Stomach smooth muscle (tissue), 2 donors: Measurements from ENCODE around the gene NAA10.

Experiments
- H3K27ac ChIP-seq: one replicate; pipeline ENCODE4 v1.7.0; 2013; ENCODE audit warnings: mild to moderate bottlenecking, low read length, inconsistent platforms
- H3K27me3 ChIP-seq, 2 donors: one replicate each; pipeline ENCODE4 v1.7.0; 2013; ENCODE audit warnings: low read length in 2 of 2; ENCODE audit not compliant: insufficient read depth in 2 of 2, control insufficient read depth in 1 of 2
- H3K36me3 ChIP-seq, 2 donors: one replicate each; pipeline ENCODE4 v1.7.0; 2013; ENCODE audit warnings: low read length in 2 of 2; ENCODE audit not compliant: control insufficient read depth in 2 of 2, insufficient read depth in 2 of 2
- H3K4me1 ChIP-seq: one replicate; pipeline ENCODE4 v1.7.0; 2013; ENCODE audit warnings: low read length; ENCODE audit not compliant: control insufficient read depth, insufficient read depth
- H3K4me3 ChIP-seq, 2 donors: one replicate each; pipeline ENCODE4 v1.7.0; 2013; ENCODE audit warnings: low read length in 2 of 2
- H3K9ac ChIP-seq, 2 donors: one replicate each; pipeline ENCODE4 v1.7.0; 2013; ENCODE audit warnings: low read length in 2 of 2, mild to moderate bottlenecking in 1 of 2
- H3K9me3 ChIP-seq, 2 donors: one replicate each; pipeline ENCODE4 v1.7.0; 2013; ENCODE audit warnings: low read length in 2 of 2; ENCODE audit not compliant: control insufficient read depth in 2 of 2
- donor health status: healthy.
- donor health status: Pancreatic carcinoma.

The NAA10 gene

DNA sequence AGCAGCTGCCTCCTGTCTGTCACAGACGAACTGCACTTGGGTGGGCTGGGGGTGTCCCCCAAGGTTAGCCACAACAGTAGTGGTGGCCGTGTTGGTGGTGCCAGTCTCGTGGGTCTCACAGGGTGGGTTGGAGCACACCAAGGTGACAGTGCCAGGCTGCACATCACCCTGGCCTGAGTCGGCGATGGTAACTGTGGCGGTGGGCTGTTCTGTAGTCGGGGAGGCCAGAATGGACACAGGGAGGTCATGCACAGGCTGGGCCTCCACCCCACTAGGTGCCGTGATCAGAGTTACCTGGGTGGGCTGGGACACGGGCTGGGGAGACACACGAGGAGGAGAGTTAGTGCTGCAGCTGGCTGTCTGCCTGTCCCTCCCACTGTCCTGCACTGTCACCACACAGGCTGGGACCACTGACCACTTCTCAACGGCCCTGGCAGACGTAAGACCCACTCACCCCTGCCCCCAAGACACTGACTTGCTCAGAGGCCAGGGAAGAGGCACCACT lies 20.4 kb upstream of the NAA10 start:
- Histone ChIP-seq H3K36me3 (peaks cover 22 to 35% of the 10 kb centered on the region in 2 donors), H3K27me3 (no peaks in the 10 kb centered on the region), H3K9me3 (no peaks in the 10 kb centered on the region), H3K27ac (peak overlapping the region; percentile 95), H3K4me3 (peak overlapping the region in 1 of 2 donors; percentile 3), H3K9ac (no peak overlapping the region), H3K4me1 (peaks cover 54% of the 10 kb centered on the region)

DNA sequence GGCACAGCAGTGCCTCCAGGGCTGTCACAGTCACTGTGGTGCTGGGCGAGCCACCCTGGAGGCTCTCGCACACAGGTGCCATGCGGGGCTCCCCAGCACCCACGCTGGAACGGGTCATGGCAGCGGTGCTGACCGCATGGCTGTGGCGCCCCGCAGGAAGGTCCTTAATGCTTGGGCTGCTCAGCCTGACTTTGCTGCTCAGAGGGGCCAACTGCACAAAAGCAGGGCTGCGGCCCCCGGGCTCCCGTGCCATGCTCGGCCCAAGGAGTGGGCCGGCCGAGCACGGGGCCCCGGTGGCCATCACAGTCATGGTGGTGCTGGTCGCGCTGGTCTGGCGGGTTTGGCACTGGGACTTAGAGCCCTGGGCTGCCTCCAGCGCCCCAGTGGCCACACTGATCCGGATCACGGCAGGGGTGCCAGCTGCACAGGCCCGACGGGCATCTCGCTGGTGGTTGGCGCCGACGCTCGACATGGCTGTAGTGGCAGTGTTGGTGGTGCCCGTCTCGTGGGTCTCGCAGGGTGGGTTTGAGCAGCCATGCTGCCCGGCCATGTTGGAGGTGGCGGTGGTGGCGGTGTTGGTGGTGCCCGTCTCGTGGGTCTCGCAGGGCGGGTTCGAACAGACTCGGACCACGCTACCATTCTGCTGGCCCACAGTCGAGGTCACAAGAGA lies 19.9 kb upstream of the NAA10 start:
- Histone ChIP-seq H3K4me1 (peaks cover 60% of the 10 kb centered on the region), H3K9ac (no peak overlapping the region), H3K27ac (peak overlapping the region; percentile 95), H3K4me3 (peak overlapping the region in 1 of 2 donors; percentile 67), H3K9me3 (no peaks in the 10 kb centered on the region), H3K36me3 (peaks cover 22 to 35% of the 10 kb centered on the region in 2 donors), H3K27me3 (no peaks in the 10 kb centered on the region)

DNA sequence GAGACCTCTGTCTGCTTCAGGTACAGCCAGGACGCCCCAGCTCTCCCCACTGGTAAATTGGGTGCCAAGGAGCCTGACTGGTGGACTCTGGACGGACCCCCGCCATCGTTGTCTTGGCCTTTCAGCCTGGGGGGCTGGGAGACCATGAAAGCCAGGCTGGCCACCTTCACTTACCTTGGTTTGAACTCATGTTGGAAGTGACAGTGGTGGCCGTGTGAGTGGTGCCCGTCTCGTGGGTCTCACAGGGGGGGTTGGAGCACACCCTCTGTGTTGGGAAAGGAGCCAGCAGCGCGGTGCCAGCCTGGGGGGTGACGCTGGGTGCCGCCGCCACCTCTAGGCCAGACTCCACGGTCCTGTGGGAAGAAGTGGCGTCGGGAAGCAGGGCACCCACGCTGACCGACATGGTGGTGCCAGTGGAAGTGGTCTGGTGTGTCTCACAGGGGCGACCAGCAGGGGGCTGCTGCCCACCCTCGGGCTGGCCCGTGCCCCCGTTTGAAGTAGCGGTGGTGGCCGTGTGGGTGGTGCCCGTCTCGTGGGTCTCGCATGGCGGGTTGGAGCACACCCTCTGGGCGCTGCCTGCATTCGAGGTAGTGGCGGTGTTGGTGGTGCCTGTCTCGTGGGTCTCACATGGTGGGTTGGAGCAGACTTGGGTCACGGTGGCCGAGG lies 19.2 kb upstream of the NAA10 start:
- H3K9ac ChIP-seq = peak overlapping the region; percentile 78 to 87
- H3K9me3 ChIP-seq = no peaks in the 10 kb centered on the region
- peaks cover 63% of the 10 kb centered on the region for H3K4me1 ChIP-seq
- H3K4me3 ChIP-seq = peak overlapping the region; percentile 43 to 67
- peak overlapping the region; percentile 95 for H3K27ac ChIP-seq
- no peaks in the 10 kb centered on the region for H3K27me3 ChIP-seq
- peaks cover 21 to 31% of the 10 kb centered on the region in 2 donors for H3K36me3 ChIP-seq

DNA sequence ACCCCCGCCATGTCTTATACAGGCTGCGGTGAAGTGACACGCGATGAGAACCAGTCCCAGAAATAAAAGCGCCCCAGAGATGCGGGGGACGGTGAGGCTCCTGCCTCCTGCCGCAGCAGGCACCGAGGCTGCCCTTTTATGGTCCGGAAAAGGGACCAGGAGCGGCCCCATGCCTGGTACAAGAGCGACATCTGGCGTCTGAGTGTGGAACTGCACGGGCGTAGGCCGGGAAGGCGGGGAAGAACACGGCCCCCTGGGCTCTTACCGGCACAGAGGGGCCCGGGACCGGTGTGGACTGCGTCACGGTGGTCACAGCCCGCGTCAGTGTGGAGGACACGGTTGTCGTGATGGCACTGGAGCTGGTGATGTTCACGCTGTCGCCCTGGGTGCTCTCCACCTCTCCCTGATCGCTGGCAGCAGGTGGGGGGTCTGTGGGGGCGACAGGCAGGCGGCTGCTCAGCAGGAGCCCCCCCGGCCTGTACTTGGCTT lies 18.5 kb upstream of the NAA10 start:
- Histone ChIP-seq H3K36me3 (peaks cover 17 to 28% of the 10 kb centered on the region in 2 donors), H3K27me3 (no peaks in the 10 kb centered on the region), H3K4me1 (peaks cover 67% of the 10 kb centered on the region), H3K27ac (peak overlapping the region; percentile 95), H3K9me3 (no peaks in the 10 kb centered on the region), H3K9ac (peak overlapping the region; percentile 78 to 87), H3K4me3 (peak overlapping the region; percentile 43 to 67)

DNA sequence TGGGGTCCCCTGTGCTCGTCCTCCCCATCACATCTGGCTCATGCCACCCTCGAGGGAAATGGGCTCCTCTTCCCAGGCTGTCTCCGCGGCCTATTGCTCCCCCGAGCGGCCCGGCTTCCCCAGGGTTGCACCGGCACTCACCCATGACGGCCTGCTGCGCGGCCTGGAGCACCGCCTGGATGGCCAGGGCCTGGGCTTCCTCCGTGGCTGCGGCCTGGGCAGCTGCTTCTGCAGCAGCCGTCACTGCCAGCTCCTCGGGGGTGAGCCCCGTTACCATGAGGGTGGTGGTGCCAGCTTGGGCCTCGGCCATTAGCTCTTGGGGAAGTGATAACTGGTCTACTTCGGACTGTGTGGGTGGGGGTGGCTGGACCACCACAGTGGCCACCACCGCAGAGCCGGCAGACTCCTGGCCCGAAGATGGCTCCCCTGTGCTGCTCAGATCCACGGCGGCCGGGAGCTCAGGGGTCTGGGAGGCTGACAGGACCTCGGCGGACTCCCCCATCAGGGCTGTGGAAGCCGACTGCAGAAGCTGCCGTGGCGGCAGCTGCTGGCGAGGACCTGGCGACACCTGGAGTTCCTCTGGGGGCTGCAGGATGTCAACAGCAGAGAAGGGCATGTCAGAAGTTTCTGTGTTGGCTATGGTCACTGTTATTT lies 17.7 kb upstream of the NAA10 start:
- Histone ChIP-seq H3K9me3 (no peaks in the 10 kb centered on the region), H3K4me3 (no peak overlapping the region), H3K9ac (peak overlapping the region; percentile 60 to 65), H3K27ac (peak overlapping the region; percentile 95), H3K36me3 (peaks cover 15 to 19% of the 10 kb centered on the region in 2 donors), H3K4me1 (peaks cover 73% of the 10 kb centered on the region), H3K27me3 (no peaks in the 10 kb centered on the region)

DNA sequence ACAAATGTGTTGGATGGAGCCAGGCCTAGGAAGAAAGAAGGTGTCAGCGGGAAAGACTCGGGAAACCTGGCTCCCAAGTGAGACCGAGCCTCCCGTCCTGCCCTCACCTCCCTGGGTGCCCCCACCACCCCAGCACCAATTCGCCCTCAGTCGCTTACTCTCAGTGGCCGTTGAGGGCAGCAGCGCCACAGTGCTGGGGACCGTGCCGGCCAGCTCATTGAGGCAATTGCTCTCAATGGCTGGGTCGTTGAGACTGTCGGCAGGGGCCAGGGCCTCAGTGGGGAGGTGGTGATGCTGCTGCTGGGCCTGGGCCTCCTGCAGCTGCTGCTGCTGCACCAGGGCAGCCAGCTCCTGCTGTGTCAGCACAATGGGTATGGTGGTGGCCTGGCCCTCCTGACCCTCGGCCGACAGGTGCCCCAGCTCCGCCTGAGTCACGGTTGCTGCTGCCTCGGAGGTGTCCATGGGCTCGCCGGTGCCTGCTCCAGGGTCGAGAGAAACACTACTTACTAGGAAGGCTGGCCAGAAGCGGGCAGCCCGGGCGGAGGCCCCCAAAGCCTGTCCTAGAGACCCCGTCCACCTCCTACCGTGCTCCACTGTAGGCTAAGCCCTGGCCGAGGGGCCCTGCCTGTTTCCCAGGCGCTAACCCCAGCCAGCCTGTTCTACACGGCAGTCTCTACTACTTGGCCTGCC lies 17.0 kb upstream of the NAA10 start:
- peaks cover 12 to 19% of the 10 kb centered on the region in 2 donors for H3K36me3 ChIP-seq
- peak overlapping the region; percentile 95 for H3K27ac ChIP-seq
- H3K4me1 ChIP-seq = peaks cover 69% of the 10 kb centered on the region
- H3K9me3 ChIP-seq = no peaks in the 10 kb centered on the region
- peaks cover 0 to 2% of the 10 kb centered on the region in 2 donors for H3K27me3 ChIP-seq
- peak overlapping the region; percentile 29 to 65 for H3K9ac ChIP-seq
- no peak overlapping the region for H3K4me3 ChIP-seq

DNA sequence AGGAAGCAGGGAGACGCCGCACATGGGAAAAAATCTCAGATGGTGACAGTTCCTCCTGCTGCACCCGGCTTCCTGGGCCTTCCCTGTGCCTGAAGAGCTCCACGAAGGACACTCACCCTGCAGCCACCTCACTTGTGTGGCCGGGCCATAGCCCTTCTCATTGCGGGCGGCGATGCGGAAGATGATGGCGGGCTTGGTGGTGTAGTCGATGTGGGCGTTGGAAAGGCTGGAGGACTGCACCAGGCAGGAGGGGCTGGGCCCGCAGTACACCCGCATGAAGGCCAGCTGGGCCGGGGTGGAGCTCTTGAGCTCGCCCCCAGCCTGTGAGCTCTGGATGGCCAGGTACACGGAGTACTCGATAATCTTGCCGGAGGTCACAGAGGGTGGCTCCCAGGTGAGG lies 15.3 kb upstream of the NAA10 start:
- H3K4me1 ChIP-seq = peaks cover 63% of the 10 kb centered on the region
- H3K9me3 ChIP-seq = no peaks in the 10 kb centered on the region
- peaks cover 0 to 6% of the 10 kb centered on the region in 2 donors for H3K27me3 ChIP-seq
- peaks cover 7 to 13% of the 10 kb centered on the region in 2 donors for H3K36me3 ChIP-seq
- H3K27ac ChIP-seq = peak overlapping the region; percentile 95
- H3K9ac ChIP-seq = no peak overlapping the region
- no peak overlapping the region for H3K4me3 ChIP-seq

DNA sequence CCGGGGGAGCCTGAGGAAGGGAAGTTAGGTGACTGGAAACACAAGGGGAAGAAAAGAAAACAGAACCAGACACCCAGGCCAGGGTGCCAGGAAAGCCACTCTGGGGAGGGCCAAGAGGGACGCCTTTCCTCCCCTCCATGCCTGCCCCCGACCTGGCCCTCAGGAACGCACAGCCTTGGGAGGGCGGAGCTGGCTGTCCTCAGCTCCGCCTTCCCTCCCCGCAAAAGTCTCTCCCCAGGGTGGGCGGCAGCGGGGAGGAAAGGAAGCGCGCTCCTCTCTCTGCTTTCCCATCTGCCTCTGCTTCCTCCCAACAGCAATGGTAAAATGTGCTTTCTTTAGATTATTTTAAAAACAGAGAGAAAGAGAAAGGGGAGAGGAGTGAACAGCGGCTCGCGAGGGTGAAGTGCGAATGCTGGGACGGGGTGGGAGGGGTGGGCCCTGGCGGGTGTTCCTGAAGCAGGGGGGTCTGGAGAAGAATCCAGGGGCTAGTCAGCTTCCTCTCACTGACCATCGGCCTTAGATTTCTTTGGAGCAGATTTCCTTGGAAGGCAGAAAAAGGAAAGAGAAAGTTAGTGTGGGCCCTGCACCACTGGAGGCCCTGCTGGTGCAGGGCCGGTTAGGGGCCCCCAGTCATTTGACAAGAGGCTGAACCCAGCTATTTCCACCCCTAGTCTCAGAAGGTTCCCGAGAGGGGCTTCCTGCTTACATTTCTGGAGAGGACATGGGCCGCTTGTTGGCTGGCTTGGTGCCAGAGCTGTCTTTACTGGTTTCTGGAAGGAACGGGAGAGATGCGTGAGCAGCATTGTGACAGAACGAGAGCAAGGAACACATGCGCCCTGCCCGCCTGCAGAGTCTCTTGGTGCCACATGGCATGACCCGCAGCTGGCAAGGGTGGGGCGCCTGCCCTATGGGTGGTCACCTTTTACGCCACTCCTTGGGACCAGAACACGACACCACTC lies 14.3 kb upstream of the NAA10 start:
- Histone ChIP-seq H3K27ac (peak overlapping the region; percentile 95), H3K36me3 (peaks cover 7 to 13% of the 10 kb centered on the region in 2 donors), H3K4me3 (peak overlapping the region in 1 of 2 donors; percentile 3), H3K27me3 (peaks cover 0 to 6% of the 10 kb centered on the region in 2 donors), H3K4me1 (peaks cover 60% of the 10 kb centered on the region), H3K9me3 (no peaks in the 10 kb centered on the region), H3K9ac (no peak overlapping the region)

DNA sequence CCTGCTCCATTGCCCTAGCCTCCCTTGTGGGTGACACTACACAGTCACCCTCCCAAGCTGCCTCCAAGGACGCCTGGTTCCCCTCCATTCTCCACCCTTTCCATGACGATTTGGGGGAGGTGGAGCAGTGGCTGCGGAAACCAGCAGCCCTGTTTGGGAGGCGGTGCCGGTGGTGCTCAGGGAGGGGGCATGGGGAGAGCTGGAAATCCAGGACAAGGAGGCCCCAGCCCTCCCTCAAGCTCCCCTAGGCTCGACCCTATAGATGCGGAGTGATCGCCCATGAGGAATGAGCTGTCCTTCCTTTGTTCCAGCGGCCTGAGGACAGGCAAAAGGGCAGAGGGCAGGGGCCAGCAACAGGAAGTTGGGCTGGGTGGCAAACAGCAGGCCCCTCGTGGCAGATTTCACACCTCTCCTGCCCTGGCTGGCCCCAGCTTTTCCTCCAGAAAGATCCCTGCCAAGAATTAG lies 13.2 kb upstream of the NAA10 start:
- Histone ChIP-seq H3K9me3 (no peaks in the 10 kb centered on the region), H3K27ac (peak overlapping the region; percentile 85), H3K27me3 (peaks cover 0 to 7% of the 10 kb centered on the region in 2 donors), H3K4me1 (peaks cover 57% of the 10 kb centered on the region), H3K36me3 (peaks cover 7 to 13% of the 10 kb centered on the region in 2 donors), H3K4me3 (peak overlapping the region in 1 of 2 donors; percentile 29), H3K9ac (peak overlapping the region in 1 of 2 donors; percentile 29)
